ENCODE measurements around the gene AAR2. TPM values are rescaled to one million over a fixed set of nuclear protein-coding genes. Genes with fewer than 3 reads are reported as not detected.
A peak's percentile ranks its signal among the peaks of the same experiment; 100 is the strongest.

The AAR2 gene, protein sequence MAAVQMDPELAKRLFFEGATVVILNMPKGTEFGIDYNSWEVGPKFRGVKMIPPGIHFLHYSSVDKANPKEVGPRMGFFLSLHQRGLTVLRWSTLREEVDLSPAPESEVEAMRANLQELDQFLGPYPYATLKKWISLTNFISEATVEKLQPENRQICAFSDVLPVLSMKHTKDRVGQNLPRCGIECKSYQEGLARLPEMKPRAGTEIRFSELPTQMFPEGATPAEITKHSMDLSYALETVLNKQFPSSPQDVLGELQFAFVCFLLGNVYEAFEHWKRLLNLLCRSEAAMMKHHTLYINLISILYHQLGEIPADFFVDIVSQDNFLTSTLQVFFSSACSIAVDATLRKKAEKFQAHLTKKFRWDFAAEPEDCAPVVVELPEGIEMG
- 10 to 100 TPM; 43.7 to 46.0 (median 44.7) TPM for polyA plus RNA-seq (ENCODE audit: insufficient read length in 3 of 3)

DNA sequence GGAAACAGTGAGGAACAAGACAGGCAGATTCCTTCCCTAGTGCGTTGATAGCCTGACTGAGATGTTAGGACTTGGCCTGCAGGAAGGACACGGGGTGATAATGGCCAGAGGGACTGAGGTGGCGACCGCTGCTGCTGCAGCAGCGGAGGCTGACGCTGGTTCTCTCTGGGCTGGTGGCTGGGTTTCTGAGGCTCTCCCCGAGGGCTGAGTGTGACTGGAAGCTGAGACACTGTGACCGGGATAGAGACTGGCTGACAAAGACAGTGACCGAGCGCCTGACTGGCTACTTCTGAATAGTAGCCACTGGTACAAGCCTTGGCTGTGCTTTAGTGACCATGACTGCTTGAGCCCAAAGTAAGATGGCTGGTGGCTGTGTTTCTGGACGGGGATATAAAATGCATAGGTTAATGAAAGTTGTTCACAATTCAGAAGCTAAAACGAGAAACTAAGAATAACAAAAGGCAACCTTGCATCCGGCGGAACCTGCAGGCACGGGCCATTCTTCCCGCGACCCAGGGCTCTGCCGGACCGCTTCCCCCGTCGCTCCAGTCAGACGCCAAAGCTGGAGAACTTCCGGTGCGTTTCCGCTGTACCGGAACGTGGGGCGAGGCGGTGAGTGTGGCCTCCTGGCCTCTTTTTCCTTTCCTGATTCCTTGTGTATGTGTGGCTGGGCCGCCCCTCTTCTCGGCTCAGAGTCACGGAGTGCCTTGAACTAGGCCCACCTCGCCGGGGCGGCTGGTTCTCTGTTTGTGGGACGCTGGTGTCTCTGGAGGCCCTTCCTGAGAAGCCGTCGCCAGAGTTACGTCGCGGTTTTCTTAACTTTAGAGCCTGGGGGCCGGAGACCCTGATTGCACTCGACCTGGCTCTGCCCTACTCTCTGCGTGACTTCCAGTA, at the start of gene AAR2:
TSS of gene AAR2 (plus strand) at position 587 of the 894 bp plus-strand sequence. CDS start 3,391 bp downstream, outside the sequence.
- DNase-seq (ENCODE audit: low read depth in 3 of 3, low spot score in 2 of 3), result peak; percentile 56 to 67 (median 57)

DNA sequence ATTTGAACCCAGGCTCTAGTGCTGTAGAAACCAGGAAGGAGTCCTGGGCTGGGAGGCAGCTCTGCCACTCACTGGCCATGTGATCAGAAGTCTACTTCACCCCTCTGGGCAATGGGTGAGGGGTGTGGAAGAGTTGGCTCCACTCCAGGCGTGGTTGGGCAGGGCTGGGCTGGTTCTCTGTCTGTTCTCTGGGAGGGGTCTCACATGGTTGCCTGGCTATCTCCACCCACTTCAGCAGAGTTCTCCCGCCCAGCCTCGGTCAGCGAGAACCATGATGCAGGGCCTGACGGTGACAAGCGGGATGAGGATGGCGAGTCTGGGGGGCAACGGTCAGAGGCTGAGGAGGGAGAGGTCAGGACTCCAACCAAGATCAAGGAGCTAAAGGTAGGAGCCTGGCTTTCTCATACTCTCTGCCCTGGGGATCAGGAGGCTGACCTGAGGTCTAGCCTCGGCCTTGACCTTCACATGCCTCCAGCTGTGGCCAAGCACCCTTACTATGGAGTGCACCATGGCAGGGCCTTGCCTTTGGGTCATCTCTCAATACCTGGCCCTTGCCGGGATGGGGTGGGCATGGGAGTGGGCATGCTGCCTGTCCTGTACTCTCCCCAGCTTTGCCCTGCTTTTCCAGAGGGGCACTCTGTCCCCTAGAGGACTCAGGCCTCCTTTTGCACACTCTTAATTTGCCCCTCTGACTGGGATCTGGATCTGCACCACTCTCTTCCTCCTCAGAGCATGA, 42.1 kb upstream of the AAR2 start:
- no peak for DNase-seq (ENCODE audit: low read depth in 3 of 3, low spot score in 2 of 3)

DNA sequence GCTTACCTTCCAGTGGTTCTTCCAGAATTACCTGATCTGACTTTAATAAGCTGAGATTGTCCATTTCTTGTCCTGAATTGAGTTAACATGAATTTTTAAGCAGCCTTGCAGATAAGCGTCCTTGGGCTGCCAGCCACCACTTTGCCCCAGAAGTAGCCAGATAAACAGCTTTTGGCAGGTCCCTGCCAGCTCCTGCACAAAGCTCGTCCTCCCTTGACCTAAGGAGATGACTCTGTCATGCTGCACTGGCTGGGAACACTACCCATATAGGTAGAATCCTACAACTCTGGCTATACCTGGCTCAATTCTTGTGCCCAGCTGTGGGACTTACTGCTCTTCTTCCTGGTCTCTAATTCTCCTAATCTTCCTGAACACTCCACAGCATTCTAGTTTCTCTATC, 39.6 kb upstream of the AAR2 start:
- DNase-seq (ENCODE audit: low read depth in 3 of 3, low spot score in 2 of 3), result no peak

DNA sequence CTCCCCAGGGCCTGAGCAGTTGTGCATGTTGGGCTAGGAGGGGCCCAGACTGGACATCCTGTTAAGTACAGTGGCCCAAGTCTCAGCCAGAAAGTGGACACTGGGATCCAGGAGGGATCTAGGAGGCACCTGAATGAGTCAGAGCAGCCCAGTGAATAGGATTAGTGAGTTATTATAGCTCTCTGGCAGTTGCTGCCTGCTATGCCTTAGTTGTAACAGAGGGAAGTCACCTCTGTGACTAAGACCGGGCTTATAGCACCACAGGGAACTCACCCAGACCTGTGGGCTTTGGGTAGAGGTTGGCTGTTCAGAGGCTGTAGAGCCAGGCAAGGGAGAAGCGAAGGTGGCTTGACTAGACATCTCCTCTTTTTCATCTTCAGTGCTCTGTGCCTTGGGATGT, 39.0 kb upstream of the AAR2 start:
- DNase-seq (ENCODE audit: low read depth in 3 of 3, low spot score in 2 of 3), result no peak

DNA sequence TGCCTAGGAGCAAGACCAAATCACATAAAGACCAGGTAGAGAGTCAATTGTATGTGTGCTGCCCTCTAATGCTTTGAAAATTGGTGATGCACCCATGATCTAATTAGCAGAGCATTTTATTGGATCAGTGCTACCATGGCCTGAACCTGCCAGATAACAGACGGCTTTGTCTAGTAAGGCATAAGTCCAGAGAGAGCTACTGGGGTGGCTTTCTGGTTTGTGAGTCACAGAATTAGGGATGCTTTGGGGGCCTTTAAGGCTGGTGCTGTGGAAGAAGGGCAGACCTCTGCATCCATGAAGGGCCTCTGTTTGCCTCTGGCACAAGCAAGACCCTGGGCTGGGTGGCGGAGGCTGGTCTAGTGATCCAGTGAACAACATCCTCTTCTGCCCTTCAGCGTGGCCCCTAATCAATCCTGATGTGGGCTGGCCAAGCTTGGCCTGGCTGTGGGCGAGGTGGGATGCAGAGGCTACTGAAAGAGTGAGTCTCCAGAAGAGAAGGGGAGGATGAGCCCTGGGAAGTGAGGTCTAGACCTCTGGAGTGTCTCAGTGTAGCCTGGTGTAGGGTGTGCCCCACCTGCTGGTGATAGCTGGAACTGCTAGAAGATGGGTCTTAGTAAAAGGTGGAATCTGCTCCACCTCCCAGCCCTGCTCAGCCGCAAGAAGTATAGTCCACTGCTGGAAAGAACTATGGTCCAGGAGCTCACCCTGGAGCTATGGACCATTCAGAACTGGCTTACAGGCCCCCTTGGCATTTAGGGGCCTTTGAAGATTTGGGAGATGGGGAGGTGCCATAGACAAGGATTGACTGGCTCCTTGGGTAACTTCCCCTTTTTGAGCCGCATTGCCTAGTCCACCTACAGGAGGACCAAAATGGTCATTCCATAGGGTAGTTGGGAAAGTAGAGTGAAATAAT, 36.7 kb upstream of the AAR2 start:
- peak; percentile 58 to 64 (median 61) for DNase-seq (ENCODE audit: low read depth in 3 of 3, low spot score in 2 of 3)

DNA sequence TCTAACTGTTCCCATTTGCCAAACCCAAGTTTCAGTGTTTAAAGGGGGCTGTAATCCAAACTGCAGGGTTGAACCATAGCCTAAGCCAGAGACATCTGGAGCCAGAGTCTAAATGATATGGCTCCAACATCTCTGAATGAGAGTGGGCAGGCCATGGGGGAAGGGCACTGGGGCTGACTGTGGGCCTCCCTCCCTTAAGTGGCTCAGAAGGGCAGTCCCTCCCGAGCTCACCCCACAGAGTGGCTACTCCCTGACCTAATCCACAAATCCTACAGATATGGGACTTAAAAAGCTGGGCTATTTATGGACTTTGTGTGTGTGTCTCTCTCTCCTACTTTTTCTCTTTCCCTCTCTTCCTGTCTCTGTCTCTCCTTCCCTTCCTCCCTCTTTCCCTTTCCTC, 35.8 kb upstream of the AAR2 start:
- DNase-seq (ENCODE audit: low read depth in 3 of 3, low spot score in 2 of 3), result no peak

DNA sequence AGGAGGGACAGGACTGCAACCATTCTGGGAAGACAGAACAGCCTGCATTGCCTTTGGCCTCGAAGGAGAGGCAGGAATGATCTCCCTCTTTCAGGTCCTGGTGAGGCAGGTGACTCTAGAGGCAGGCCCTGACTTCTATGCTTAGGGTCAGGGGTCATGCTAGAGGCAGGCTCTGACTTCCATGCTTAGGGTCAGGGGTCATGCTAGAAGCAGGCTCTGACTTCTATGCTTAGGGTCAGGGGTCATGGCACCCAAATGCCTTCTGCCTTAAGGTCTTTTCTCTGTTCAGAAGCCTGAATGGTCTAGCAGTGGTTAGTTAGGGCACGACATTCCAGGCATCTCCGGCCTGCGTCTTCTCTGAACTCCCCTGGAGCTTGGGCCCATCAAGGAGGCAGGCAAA, 35.1 kb upstream of the AAR2 start:
- DNase-seq (ENCODE audit: low read depth in 3 of 3, low spot score in 2 of 3), result no peak

DNA sequence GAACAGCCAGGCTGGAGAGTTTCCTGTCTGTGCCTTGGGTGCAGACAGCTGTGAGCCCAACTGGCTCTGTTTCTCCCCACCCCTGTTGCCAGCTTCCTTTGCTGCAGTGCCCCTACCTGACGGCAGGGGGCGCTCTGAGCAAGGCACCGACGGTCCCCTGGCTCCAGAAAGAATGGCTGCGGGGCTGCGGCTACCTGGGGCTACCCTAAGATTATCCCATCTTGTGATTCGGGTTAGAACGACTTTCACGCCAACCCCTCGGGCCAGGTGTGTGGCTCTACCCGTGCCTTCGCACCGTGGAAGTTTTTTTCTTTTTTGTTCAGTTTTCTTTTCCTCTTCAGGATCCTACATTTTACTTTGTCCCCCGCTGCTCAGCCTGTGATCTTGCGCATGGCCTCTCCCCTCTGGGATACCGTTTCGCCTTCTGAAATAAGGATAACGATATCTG, 33.4 kb upstream of the AAR2 start:
- no peak for DNase-seq (ENCODE audit: low read depth in 3 of 3, low spot score in 2 of 3)

DNA sequence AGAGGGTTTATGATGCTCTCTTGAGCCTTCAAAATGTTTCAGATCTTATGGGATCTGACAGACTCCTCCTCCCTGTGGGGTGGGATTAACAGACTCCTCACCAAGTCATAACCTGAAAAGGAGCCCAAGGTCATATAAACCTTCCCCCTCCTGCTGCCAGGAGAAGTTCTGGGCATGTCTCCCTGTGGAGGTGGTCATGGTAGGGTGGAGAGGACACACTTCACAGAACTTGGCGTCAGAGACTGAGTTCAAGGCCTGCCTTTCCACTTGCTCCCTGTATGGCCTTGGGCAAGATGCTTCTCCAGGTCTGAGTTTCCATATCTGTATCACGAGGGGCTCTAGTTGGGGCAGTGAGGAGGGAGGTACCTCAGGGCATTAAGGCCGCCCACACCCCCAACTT, 32.4 kb upstream of the AAR2 start:
- DNase-seq (ENCODE audit: low read depth in 3 of 3, low spot score in 2 of 3), result no peak

DNA sequence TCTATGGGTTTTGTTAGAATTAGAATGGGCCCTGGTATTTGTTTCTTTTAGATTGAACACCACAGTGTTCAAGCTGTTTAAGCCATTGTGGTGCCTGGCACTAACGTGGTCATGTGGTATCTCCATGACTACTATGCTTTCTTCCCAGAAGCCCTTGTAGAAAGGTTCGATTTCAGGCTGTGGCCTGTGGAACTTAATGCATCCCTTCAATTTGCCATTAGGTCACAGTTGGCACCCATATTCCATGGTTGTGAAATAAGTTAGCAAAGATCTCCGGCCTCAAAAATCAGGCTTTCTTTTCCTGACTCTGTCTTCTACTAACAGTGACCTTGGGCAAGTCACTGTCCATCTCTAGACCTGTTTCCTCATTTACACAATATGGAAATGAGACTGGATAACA, 31.3 kb upstream of the AAR2 start:
- DNase-seq (ENCODE audit: low read depth in 3 of 3, low spot score in 2 of 3), result no peak

DNA sequence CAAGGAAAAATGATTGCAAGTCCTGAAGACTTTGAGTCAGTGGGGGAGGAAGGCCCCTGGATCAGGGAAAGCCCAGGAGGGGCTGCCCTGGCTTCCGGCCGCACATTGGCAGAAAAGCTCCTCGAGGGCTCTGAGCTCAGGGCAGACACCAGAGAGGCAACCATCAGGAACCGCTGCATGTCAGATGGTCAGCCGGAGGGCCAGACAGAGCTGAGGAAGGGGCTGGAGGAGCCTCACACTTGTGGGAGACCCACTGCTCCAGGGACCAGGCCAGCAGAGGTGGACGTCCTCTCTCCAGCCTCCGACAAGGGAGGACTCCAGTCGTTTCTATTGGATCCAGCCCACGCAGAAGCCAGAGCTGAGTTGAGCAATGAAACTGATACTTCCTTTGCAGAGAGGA, 30.2 kb upstream of the AAR2 start:
- no peak for DNase-seq (ENCODE audit: low read depth in 3 of 3, low spot score in 2 of 3)

DNA sequence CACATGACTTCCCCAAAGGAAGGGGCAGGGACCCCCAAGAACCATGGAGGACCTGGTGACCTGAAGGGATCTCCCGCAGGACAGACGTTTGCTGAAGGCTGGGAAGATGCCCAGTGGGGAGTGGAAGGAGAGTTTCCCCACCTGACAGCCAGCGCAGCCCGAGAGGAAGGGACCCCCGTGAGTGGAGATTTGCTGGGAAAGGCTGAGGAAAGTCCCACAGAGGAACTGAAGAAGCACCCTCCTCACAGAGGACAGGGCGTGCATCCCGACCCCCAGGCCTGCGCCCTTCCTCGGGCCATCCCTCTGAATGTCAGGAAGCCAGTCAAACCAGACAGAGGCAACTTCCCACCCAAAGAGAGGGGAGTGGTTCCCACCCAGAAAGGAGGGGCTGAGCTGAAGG, 29.6 kb upstream of the AAR2 start:
- DNase-seq (ENCODE audit: low read depth in 3 of 3, low spot score in 2 of 3), result no peak

DNA sequence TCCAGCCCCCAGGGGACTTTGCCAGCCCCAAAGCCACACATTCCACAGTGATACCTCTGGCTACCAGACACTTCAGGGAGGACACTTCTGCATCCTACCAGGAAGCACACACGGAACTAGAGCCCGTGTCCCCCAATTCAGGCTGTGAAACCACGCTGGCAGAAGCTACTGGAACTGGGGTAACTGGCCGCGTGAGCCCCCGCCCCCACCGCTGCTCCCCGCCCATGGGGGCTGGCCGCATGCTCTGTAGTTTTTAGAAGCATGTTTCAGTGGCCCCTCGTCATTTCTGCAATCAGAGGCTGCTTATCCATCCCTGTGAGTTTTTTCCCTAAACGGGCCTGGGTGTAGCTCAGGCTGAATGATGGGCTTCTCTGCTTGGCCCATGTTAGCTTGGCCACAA, 28.7 kb upstream of the AAR2 start:
- DNase-seq (ENCODE audit: low read depth in 3 of 3, low spot score in 2 of 3), result no peak

DNA sequence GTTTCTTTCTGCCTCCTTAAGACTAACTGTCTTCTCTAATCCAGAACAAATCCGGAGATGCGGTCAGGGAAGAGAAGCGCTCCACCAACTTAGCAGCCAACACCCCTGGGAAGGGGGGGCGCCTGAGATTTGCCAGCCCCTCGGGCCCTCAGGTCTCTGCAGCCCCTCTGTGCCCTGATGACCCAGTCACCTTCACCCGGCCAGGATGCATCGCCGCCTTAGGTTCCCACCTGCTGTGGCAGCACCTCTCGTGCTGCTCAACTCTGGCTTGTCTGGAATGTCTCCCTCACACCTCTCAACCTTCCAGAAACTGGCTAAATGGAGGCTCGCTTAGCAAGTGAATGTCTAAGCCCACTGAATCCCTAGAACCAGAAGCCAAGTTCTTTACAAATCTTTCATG, 28.0 kb upstream of the AAR2 start:
- DNase-seq (ENCODE audit: low read depth in 3 of 3, low spot score in 2 of 3), result no peak

DNA sequence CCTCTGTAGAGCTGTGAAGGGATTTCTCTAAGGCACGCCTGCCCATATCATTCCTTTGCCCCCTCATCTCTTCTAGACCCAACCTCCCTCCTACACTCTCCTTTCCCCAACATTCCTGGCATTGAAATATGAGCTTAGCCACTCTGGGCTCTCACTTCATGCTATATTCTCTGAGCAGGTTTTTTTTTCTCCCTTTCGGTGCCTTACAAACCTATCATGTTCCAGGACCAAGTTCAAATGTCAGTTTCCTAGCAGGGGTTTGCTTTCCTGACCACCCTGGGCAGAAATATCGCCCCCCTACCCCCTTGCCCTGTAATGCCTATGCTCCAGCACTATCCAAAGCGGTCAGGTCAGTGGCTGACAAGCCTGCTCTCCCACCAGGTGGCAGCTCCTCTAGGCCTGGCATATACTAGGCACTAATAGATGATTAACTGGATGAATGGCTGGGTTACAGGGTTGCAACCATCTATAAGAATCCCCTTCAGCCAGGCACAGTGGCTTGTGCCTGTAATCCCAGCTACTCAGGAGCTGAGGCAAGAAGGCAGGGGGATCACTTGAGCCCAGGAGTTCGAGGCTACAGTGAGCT, 25.7 kb upstream of the AAR2 start:
- DNase-seq (ENCODE audit: low read depth in 3 of 3, low spot score in 2 of 3), result peak; percentile 36 to 47 (median 42)

DNA sequence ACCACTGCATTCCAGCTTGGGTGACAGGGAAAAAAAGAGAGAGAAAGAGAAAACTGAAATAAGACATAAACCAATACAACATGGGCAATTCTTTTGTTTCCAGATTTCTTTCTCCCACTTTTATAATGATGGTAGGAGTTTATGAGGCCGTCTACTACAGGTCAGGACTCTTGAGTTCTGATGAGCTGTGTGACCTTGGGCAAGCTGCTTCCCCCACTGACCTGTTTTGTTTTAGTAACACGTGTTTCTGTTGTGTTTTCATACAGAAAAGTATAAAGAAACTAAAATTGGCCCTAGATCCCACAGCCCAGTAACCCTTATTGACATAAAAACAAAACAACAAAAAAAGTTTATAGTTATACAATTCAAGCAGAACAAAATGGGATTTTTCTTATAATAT, 22.9 kb upstream of the AAR2 start:
- no peak for DNase-seq (ENCODE audit: low read depth in 3 of 3, low spot score in 2 of 3)

DNA sequence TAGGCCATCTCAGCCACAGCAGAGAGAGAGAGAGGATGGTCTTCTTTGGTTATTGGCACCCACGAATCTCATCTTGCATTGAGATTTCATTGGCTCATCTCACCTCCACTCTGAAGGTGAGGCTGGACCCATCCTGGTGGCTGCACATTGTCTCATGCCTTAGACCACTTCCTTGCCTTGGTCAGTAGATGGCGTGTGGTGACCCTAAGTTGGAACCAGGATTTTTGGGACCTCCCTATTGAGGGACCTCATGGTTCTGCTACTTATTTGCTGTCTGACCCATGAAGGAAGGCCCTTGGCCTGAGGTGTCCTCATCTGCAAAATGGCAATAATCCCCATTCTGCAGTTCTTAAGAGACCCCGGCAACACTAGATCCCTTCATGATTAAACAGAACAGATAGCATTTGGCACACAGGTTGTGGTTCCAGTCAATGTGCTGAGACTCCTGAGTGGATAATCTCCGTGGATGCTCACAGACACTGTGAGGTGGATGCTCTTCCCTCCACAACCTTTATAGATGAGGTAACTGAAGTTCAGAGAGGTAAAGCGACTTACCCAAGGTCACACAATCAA, 21.5 kb upstream of the AAR2 start:
- no peak for DNase-seq (ENCODE audit: low read depth in 3 of 3, low spot score in 2 of 3)

DNA sequence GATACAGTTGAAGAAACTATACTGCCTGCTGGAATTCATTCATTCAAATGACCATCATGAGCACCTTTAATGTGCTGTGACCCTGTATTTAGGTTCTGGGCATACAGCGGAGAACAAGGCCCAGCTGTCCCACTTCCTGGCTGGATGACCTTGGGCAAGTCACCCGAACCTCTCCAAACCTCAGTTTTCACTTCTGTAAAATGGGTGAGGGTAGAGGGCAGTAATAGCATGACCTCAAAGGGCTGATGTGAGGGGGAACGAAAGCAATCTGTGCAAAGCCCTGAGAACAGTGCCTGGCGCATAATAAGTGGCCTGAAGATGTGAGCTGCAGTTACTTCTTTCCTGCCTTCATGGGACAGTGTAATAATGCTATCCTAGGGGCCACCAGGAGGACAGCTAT, 20.5 kb upstream of the AAR2 start:
- DNase-seq (ENCODE audit: low read depth in 3 of 3, low spot score in 2 of 3), result no peak

DNA sequence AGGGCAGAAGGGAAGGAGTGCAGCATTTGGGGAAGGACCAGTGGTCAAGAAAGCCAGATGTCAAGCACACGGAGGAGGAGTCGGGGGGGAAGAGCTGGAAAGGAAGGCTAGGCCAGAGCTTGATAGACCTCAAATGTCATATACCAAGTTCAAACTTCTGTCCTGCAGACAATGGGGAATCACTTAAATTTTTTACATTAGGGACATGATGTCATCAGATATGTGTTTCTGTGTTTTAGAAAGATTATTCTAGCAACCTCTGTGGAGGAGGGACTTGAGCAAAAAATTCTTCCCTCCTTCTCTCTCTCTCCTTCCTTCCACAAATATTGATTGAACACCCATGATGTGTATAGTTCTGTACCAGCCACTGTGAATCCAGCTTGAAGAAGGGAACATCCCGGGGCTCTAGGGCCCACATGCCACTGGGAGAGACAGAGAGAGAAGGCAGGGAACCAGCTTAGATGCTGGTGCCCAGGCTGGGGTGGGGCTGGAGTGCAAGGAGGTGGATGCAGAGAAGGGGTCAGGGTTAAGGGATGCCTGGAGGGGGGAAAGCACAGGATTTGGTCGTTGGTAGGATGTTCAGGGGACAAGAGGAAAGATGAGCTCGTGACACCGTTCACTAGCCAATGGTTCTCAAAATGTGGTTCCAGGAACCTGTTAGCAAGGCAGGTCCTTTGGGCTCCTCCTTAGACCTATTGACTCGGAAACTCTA, 19.8 kb upstream of the AAR2 start:
- DNase-seq (ENCODE audit: low read depth in 3 of 3, low spot score in 2 of 3), result no peak

Data from right renal cortex interstitium (tissue), 3 donors.